Mucosa of gallbladder (tissue), 1 donor: ENCODE measurements around the gene SFSWAP. TPM values are rescaled to one million over a fixed set of nuclear protein-coding genes. Genes with fewer than 3 reads are reported as not detected.

Experiments used
- DNase-seq: peaks from one replicate; pipeline ENCODE4 v3.0.0-alpha.2; 2020; ENCODE audit warnings: low spot score
- total RNA-seq: library from RNA; stranded (reverse); gene quantifications from one replicate; pipeline ENCODE4 v1.2.1, GENCODE V29; 2021
- donor health status: DM: no; HTN: no; CAD: no.

SFSWAP gene
- total RNA-seq, 1 donor from 2014 or later, result 40.4 TPM

DNA sequence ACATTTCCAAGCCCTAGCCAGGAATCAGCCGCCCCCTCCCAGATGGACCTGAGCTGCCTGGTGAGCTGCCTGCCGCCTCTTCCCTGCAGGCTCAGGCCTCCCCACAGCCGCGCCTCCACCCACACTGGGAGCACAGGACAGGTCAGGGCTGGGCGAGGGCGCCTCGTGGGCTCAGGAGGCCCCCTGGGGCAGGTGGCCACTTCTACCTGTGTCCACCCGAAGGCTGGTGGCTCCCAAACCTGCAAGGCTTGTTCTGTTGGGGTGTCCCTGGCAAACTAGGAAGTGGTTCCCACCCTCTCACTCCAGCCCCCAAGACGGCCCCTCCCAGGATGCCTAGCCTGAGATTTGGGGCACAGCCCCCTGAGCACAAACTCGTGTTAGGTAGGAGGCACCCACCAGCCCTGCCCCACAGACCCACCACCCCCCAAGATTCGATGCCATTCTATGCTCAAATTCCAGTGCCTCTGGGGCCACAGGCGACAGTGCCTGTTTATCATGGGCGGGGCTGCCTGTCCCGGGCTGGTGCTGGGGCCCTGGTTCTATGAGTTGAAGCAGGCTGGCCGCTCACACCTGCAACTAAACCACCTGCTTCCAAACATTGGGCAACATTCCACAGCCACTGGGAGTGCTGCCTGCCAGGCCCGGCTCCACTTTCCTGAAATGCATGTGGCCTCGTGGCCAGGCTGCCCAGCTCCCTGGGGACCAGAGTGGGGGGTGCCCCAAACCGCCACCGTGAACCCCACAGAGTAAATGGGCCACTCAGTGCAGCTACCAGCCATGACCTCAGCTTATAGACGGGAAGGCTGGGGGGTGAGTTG, 124.1 kb downstream of the SFSWAP start:
- no peak for DNase-seq

DNA sequence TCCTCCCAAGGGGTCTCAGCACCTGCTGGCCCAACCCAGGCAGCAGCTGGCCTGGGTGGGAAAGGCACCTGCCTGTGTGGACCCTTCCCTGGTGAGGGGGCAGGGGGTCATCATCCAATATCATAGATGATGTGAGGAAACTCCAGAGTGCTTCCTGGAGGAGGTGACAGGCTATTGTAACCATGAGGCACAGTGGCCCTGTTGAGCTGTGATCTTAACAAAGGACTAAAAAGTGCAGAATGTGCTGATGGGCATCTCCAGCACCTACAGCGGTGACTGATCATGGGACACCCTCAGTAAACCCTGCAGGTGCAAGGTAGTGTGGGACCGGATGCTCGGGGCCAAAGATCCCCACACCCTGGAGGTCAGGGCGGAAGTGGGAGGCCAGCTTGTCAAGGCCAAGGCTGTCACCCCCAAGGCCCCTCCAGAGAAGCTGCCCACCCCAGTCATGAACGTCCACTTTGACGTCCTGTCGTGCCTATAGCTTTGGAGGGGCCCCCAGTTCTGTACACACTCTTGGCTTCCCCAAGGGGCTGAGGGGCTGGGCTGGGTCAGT, 124.8 kb downstream of the SFSWAP start:
- DNase-seq, result no peak

DNA sequence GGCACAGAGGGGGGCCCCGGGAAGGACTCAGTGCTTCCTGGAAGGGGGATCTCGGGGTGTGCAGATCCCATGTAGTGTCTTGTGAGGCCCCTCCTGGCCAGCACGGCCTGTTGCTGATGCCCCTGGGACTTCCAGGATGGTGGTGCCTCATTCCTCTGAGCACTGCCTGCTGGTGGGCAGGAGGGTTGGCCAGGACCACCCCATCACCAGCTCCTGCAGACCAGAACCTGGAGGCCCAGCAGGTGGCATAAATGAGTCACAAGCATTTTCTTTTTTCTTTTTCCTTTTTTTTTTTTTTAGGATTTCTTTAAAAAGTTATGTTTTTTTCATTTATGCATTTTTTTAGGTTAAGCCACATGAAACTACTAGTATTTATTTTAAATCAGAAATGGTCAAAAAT, 125.3 kb downstream of the SFSWAP start:
- no peak for DNase-seq

DNA sequence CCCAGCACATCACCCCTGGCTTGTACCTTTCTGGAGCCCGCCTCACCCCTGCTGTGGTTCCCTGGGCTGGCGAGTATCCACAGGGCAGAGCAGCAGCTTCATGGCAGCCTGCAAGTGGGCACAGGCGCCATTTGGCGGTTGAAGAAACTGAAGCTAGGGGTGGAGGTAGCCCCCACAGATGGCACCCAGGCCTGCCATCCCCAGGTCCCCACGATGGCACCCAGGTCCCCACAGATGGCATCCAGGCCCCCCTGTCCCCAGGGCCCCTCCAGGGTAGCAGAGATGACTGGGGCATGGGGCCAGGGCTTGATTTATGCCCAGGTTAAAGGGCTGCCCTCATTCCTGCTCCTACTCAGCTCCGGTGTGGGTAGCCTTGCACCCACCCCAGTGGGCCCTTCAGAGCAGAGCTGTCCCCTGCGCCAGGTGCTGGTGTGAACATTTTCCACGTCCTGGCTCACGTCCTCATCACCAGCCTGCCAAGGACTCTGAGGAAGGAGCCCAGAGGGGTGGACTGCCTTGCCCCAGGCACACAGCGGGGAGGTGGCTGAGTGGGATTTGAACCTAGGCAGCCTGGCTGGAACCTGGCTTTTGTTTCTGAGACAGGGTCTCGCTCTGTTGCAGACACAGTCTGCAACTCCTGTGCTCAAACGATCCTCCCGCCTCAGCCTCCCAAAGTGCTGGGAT, 126.0 kb downstream of the SFSWAP start:
- no peak for DNase-seq

DNA sequence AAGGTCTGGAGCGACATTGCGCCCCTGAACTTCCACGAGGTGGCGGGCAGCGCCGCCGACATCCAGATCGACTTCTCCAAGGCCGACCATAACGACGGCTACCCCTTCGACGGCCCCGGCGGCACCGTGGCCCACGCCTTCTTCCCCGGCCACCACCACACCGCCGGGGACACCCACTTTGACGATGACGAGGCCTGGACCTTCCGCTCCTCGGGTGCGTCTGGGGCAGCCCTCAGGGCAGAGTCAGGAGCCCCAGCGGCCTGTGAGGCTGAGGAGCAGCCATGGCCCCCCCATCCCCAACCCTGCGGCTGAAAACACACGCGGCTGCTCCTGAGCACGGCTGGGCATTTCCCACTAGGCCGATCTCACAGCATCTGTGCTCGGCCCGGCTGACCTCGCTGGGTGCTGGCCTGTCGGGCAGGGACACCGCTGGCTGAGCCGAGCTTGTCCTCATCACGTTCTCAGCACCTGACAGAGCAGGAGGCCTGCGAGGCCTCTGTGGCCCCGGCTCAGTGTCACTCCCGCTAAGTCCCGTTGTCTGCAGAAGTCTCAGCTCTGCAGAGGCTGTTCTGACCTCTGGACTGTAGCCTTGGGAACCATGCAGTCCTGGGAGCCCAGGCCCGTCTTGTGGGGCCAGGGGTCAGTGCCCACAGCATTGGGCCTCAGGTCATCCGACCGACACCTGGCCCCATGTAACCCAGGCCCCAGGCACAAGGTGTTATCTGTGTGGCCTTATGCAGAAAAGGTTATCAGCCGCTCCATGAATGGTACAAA, 129.9 kb downstream of the SFSWAP start:
- no peak for DNase-seq

DNA sequence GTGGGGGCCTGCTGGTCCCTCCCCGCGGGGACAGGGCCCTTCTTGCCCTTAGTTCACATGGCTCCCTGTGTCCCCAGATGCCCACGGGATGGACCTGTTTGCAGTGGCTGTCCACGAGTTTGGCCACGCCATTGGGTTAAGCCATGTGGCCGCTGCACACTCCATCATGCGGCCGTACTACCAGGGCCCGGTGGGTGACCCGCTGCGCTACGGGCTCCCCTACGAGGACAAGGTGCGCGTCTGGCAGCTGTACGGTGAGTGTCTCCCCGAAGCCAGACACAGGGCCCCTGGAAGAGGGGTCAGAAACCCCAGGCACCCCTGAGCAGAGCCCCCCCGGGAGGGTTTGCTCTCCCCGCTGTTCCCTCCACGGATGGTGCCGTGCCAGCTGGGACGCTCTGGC, 130.7 kb downstream of the SFSWAP start:
- DNase-seq, result no peak

DNA sequence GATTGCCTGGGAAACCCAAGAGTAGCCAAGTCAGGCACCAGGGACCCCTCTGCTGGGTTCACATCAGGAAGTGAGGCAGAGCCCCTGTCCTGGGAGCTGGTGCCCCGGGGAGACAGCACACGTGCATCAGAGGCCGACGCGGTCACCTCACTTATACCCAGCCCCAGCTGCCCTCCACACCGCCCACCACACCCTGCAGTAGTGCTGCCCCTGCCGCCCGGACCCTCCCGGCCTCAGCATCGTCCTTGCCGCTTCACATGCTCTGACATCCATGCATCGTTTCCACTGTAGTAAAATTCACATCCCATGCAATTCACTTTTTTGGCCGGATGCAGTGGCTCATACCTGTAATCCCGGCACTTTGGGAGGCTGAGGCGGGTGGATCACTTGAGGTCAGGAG, 131.3 kb downstream of the SFSWAP start:
- no peak for DNase-seq

DNA sequence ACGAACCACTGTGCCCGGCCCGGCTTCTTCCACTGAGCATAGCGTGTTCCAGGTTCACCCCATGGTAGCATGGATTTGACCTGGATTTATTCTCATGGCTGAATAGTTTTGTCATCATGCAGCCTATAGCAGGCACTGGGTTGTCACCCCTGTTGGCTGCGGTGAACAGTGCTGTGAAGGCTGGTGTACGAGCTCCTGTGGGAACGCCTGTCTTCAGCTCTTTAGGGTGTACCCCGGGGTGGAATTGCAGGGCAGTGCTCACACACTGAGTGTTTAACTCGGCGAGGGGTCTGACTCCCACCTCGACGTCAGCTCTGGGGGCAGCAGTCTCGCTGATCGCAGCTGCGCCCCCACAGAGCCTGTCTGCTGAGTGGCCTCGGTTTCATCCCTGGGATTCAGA, 132.6 kb downstream of the SFSWAP start:
- no peak for DNase-seq

DNA sequence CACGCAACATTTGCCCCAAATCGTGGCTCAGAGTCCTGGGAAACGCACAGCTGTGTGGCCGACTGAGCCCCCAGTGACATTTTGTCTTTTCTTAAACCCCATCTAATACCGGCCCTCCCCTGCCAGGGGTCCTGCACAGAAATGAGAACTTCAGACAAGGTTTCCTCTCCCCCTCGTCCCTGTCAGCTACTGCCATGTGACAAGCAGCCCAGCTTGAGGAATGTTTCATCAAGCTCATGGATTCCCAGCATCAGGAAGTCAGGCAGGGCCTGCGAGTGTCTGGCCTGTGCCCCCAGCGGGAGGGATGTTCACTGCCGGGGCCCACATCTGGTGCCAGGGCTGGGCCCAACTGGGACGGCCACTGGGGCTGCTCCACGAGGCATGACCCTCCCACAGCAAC, 133.2 kb downstream of the SFSWAP start:
- no peak for DNase-seq

DNA sequence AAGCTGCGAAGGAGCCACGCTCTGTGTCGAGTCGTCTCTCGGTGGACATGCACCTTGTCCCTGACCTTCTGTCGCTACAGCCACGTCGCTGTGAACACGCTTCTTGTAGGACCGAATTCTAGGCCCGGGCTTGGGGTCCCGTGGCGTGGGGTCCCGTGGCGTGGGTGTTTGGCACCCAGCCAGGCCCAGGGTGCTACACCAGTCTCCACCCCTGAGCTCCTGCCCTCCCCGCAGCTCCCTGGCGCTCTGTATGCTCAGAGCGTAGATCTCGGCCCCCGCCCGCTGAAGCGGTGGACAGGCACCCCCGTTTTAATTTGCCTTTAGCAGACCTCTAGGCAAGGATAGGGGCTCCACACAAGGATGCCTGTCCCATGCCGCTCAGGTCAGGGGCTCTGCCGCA, 133.8 kb downstream of the SFSWAP start:
- DNase-seq, result no peak

DNA sequence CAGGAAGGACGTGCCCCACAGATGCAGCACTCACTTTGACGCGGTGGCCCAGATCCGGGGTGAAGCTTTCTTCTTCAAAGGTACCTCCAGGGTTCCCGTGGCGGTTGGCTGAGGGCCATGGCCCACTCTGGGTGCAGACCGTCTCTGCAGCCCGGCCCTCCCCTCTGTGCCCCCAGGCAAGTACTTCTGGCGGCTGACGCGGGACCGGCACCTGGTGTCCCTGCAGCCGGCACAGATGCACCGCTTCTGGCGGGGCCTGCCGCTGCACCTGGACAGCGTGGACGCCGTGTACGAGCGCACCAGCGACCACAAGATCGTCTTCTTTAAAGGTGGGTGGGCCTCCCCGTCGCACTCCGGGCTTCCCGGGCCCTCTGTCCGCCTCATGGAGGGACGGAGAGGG, 134.2 kb downstream of the SFSWAP start:
- DNase-seq, result no peak

DNA sequence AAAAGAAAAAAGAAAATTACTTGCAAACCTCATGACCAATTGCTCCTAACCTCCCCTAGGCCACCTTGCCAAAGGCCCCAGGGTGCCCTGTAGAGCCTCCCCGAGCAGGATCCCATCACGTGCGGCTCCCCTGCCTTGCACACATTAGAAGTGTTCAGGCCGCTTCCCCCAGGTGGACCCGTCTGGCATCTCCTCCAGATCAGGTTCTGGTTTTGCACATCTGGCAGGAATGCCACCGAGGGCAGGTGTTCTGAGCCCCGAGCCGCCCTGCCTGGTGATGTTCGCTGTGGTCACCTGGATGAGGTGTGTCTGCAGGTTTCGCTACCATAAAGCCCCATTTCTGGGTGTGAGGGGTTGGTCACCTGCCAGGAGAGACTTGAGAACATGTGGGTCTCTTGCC, 136.6 kb downstream of the SFSWAP start:
- no peak for DNase-seq

DNA sequence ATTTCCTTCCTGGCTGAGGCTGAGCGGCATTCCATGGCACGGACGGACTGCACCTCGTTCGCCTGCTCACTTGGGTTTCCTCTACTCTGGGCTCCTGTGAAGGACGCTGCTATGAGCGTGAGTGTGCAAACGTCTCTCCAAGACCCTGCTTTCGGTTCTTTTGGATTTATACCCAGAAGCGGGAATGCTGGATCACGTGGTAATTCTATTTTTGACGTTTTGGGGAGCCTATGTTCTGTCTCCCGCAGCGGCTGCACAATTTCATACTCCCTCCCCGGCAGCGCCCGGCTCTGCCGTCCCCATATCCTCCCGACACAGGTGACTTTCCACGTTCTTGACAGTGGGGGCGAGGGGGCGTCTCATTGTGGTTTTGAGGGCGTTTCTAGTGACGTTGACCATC, 137.9 kb downstream of the SFSWAP start:
- DNase-seq, result no peak

Other genes with a start within 250 kb of the SFSWAP start
- gene MMP17, start 117.3 kb downstream of the SFSWAP start, total RNA-seq, result 4.3 TPM
- gene ULK1, start 183.5 kb downstream of the SFSWAP start, total RNA-seq, result 80.7 TPM
- 26.0 TPM for gene PUS1, start 218.2 kb downstream of the SFSWAP start, total RNA-seq
- gene EP400, start 238.9 kb downstream of the SFSWAP start, total RNA-seq, result 42.5 TPM